ENCODE measurements around the gene IRX2. TPM values are rescaled to one million over a fixed set of nuclear protein-coding genes. Genes with fewer than 3 reads are reported as not detected.

Gene IRX2
- polyA plus RNA-seq, 12 donors = 0.11 to 44.9 (median 0.22) TPM; not detected in 3

DNA sequence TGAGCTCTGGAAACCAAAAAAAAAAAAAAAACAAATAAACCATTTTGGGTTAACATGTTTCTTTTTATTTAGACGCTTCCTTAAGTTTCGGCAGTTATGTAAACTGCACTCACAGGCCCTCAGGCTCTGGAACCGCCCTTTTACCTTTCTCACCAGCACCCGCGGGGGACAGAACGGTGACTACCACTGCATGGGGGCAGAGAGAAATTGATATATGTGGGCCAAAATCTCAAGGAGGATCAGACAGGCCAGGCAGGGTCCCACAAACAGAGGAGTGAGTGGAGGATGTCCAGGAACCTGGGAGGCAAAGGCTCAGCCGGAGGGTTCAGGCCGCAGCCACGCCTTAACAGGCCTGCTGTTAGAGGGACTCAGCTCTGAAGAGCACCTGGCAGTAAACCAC, 54.4 kb downstream of the IRX2 start:
- no peak for DNase-seq
